ENCODE measurements around the gene COL4A1.
"Not testable (repeated sequence)": the region's sequence is repeated elsewhere in the genome, so short reads cannot be mapped to it uniquely, and the experiment has no call there.

Gene COL4A1

DNA sequence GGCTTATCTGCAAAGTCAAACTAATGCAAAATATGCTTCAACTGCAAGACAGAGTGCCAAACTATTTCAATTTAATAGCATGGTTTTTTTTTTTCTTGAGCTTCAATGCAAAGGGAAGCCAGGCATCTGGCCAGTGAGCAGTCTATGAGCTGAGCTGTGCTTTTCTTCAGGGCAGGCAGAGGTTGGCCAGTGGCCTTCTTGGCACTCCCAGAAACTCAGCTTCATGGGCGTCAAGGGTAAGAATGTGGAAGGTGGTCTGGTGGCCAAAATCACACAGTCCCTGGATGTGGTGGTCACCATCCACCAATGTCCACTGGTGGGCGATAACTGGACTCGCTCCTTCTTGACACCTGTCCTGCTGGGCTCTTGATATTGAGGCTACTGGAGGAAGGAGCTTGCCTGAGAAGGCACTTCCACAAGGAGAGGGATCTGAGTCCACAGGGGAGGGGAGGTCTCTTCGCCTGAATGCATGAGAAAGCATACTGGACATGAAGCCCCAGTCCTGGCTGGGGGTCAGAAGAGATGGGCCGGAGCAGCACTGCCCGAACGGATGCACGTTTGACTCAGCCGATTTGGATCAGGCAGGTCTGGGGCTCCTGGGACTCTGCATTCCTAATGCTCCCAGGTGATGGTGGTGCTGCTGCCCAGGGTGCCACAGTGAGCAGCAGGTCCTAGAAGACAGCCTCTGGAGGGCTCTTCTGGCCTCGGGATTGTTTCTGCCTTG lies 17.2 kb upstream of the COL4A1 start:
- DNase-seq, result no peak

DNA sequence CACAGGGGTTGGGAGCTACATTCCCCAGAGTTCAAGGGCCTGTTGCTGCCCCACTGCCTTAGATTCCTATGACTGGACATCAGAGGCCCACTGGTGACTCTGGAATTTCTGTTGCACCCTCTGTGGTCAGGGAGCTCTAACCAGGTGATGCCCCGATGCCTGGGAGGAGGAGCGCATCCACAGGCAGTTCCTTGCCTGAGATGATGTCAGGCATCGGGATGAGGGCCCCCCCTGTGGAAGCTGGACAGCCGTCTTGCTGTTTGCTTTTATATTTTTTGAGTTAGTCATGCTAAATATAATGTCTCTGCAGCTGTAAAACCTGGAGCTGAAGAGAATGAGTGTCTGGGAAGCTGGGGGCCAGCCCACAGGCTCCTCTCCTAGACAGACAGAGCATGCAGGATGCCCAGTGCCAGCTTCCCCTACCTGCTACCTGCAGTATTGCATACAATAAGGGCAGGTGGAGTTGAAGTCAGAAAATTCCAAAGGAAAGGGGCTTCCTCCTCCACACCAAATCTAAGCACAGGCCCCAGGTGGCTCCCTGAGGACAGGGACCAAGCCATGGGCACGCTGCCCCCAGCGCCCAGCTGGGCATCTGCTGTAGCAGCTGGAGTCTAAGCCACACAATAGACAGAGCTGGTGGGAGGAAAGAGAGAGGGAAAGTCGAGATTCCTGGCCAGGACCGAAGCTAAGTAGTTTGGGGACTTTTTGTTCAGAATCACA lies 16.4 kb upstream of the COL4A1 start:
- no peak for DNase-seq

DNA sequence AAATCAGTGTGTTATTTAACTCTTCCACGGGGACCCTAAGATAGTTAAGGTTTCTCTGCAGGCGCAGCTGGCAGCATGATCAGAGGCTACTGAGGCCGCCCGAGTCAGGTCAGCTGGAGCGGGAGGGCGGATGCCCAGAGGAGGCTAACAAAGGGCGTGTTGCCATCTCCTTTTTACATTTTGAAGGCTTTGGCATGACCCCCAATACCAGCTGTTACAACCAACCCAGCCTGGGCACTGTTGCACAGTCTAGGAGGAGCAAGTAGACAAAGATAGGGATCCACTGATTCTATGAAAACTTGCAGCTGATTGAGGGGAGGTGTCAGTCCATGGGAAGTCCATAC lies 15.8 kb upstream of the COL4A1 start:
- DNase-seq, result no peak

DNA sequence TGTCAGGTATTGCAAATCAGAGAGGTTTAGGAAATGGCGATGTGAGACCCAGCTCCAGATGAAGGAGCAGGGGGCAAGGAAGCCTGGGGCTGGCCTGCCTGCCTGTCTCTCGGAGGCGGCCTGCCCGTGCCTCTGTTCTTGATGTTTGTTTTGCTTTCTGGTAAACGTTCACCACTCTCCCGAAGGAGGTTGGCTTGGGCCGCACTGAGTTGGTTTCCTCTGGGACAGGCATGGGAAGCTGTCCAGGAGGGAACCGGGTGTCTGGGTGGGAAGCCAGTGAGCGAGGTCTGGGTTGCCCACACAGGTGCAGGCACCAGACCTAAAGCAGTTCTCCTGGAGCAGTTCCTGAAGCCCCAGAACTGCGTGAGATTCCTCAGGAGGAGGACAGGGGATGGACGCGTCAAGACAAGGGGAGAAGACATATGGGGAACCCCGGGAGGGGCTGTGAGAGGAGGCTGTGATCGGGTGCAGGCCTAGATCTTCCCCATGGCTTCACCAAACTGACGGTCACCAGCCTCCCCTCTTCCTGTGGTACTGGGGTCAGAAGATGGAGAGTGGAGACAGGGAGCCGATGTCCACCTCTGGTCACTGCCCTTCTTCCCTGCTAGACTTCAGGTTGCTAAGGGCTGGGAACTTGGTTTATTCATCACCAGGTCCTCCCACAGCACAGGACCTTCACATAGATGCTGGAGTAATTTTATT lies 15.3 kb upstream of the COL4A1 start:
- DNase-seq, result no peak

DNA sequence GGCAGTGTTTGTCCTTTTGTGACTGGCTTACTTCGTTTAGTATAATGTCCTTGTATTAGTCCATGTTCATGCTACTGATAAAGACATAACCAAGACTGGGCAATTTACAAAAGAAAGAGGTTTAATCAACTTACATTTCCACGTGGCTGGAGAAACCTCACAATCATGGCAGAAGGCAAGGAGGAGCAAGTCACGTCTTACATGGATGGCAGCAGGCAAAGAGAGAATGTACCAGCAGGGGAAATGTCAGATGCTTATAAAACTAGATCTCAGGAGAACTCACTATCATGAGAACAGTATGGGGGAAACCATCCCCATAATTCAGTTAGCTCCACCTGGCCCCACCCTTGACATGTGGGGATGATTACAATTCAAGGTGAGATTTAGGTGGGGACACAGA lies 14.6 kb upstream of the COL4A1 start:
- DNase-seq, result not testable (repeated sequence)

DNA sequence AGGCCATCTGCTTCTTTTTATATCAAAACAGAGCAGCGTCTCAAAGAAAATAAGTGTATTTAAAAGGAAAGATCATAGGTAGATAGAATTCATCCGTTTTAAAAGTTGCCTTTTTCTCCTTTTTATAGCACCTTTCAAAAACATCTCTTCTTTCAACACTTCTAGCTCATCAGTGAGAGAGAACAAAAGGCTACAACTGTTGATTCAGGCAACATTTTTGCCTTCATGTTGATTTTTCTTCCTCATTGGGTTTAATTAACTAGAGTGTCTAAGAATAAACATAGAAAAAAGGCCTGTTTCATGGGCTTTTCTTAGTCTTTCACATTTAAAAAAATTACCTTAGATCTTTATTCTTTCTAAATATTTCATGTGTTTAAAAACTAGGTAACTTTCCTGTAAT lies 13.7 kb upstream of the COL4A1 start:
- no peak for DNase-seq

DNA sequence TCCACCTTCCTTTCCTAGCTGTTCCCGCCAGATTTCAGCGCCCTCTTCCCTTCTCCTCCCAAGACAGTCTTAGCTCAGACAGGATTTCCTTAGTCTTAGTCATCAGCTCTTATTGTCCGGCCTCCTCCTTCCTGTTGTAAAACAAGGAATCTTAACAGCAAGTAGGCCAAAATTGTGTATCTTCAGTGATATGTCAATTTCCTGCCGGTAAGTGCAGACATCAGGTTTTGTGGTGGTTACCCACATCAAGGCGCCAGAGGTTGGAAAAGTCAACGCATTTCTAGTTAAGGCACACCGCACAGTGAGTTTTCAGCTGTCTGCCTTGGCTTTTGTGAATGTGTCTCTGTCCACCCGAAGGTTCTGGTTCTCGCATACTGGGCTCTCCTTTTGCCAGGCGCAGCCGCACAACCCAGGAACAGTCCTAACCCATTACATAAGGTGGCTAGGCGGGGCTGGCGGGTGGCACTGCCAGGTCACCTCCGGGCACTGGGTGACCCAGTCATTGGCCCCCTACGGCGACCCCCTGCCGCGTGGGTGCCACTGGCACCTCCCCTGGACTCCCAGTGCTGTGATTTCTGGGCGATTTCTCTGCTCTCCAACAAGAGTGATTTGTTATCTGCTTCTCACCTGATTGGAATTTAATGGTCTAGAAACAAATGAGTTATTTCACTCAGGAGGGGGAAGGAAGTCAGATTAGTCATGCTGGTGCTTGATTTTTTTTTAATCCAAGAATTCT lies 13.0 kb upstream of the COL4A1 start:
- no peak for DNase-seq

DNA sequence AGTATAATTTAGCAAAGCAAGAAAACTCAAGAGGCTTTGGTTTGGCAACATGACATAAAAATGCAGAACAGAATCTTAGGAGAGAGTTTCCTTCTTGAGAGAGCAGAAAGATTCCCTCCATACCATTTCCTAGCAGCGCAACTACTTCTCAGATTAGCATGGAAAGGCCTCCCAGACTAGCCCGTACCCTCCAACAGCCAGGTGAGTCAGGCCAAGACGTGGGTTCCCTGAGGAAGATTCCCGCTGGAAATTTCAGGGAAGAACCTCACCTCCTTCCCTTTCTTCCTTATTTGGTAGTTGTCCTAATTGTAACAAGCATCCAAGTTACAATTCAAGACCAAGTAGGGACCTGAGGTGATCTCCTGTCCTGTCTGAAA lies 12.4 kb upstream of the COL4A1 start:
- no peak for DNase-seq

DNA sequence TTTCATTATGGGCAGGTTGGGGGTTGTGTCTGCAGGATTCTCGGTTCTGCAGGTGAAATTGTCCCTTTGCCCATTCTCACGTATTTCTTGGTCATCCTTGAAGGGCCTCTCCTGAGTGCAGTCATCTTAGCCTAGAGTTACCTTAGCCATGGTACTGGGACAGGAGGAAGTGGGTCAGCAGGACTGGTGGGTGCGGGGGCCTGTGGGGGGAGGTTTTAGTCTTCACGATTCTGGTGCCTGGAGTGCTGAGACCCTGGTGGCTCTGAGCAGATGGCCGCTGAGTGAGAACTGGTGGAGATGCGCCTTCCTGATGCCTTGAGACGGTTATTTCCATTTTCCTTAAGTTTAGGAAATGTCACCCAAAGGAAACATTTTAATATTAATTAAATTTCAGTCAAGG lies 12.0 kb upstream of the COL4A1 start:
- no peak for DNase-seq

DNA sequence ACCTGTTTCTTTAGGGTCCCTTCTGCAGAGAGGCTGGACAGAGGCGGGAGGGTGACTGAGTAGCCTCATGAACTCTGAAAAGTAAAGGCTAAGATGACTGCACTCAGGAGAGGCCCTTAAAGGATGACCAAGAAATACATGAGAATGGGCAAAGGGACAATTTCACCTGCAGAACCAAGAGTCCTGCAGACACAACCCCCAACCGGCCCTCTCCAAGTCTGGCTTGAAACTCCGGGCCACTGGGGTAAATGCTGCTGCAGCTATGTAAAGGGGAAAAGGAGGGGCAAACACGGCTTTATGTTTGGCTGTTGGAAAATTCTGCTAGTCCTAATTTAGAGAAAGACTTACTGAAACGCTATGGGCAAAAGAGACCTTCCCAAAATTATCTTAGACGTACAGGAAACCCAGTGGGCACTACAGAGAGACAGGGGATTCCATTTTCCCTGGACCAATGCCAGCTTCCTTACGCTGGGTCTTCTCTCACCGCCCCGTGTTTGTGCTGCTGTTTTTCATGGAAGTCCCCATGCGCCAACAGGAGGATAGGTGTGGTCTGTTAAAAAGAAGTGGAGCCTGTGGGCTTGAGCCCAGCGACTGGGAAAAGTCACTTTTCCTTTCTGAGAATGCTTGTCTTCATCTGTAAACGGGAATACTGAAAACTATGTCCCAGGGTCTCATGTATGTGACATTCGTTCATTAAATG lies 10.7 kb upstream of the COL4A1 start:
- no peak for DNase-seq

DNA sequence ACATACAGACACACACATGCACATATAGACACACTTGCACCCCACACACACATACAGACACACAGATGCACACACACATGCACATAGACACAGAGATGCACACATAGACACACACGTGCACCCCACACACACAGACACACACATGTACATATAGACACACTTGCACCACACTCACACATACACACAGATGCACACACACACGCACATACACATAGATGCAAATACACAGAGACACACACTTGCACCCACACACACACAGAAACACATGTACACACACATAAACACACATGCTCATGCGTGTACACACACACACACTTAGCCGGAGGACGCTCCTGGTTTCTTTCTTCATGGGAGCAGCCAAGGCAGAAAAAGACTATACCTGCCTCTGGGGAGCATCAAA lies 10.1 kb upstream of the COL4A1 start:
- no peak for DNase-seq

DNA sequence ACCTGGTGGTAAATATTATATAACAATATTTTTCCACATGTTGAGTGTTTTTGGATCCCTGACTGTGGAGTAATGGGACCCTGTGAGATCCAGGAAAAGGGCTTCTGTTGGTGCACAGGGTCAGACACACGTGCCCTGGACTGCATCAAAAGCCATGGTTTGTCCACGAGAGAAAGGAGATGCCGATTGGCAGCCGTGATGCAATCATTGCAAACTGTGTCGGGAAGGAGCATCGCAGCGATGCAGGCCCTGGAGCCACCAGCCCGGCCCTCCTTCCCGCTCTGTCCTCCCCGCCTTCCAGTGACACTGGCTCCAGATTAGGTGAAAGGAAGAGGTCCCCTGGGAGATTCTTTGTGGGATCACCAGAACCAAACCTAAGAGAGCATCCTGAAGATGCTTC lies 9.2 kb upstream of the COL4A1 start:
- no peak for DNase-seq

DNA sequence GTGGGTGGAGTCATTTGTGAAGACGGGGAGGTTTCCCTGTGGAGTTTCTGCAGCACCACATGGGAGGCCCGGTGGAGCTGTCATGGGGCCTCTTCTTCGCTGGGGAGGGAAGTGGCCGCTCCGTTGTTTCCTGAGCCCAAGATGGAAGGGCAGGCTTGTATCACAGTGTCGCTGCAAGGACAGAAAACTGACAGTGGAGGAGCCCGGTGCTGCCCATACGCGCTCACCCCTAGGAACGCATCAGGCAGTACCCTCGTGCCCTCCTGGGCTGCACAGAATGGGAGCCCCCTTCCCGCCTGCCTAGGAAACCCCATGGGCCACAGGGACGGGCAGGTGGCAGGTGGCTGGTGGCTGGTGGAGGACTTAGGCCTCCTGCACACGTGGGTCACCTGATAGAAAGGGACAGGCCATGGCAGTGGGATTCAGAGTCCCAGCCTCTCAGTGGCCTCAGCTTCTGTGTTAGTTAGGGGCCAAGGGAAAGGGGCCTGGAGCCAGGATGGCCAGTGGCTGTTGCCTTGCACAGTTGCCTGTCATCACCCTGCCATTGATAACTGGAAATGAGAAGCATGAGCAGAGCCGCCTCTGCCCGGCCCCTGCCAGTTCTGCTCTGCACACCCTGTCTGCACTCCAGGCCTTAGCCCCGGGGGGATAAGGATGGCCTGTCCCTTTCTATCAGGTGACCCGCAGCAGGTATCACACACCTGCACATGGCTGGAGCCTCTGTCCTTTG lies 7.7 kb upstream of the COL4A1 start:
- DNase-seq, result no peak

DNA sequence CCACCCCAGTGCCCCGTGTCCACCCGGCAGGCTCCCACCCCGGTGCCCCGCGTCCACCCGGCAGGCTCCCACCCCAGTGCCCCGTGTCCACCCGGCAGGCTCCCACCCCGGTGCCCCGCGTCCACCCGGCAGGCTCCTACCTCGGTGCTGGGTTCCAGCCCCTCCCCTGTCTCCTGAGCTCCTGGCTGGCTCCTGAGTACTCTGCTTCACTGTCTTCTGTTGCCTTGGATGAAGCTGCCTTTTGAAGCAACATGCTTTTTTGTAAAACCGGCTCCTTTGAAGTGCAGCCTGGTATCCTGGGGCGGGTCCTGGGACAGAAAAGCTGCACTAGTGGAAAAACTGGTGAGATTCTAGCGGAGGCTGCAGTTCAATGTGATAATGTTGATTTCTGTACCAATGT lies 6.8 kb upstream of the COL4A1 start:
- not testable (repeated sequence) for DNase-seq

DNA sequence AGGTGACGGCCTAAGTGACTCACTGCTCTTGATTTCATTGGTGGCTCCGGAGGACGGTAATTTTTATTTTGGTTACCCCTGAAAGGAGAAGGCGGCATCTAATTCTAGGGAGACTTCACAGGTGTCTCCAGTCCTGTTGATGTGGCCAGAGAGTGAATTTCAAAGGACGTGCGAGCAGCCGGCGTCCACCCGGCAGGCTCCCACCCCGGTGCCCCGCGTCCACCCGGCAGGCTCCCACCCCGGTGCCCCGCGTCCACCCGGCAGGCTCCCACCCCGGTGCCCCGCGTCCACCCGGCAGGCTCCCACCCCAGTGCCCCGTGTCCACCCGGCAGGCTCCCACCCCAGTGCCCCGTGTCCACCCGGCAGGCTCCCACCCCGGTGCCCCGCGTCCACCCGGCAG lies 6.3 kb upstream of the COL4A1 start:
- DNase-seq, result not testable (repeated sequence)

DNA sequence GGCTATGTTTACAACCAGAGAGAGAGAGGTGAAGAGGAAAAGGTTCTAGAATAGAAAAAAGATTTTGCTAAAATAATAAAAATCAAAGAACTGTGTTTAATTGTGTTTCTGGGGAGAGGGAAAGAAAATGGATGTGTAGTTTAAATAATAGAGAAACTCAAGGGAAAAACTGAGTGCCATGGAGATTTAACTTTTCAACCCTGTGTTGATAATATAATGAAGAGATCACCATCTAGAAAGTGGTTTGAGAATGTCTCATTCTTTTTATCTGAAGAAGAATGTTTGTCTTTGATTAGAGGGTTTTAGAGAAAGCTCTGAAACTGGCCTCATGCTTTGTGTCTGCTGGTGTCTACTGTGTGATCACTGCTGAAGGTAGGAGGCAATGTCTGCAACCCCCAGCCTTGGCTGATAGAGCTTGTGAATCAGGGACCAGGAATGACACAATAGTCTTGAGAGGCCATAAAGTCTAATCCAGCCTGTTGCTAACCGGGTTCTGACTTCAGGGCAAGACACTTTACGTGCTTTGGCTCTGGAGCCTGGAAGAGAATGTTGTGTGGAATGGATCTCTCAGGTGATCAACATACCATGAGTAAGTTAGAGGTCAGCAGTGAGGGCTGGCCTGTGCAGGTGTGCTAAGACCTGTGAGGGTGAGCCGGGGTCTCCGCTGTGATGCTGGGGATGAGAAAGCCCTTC lies 5.5 kb upstream of the COL4A1 start:
- no peak for DNase-seq

DNA sequence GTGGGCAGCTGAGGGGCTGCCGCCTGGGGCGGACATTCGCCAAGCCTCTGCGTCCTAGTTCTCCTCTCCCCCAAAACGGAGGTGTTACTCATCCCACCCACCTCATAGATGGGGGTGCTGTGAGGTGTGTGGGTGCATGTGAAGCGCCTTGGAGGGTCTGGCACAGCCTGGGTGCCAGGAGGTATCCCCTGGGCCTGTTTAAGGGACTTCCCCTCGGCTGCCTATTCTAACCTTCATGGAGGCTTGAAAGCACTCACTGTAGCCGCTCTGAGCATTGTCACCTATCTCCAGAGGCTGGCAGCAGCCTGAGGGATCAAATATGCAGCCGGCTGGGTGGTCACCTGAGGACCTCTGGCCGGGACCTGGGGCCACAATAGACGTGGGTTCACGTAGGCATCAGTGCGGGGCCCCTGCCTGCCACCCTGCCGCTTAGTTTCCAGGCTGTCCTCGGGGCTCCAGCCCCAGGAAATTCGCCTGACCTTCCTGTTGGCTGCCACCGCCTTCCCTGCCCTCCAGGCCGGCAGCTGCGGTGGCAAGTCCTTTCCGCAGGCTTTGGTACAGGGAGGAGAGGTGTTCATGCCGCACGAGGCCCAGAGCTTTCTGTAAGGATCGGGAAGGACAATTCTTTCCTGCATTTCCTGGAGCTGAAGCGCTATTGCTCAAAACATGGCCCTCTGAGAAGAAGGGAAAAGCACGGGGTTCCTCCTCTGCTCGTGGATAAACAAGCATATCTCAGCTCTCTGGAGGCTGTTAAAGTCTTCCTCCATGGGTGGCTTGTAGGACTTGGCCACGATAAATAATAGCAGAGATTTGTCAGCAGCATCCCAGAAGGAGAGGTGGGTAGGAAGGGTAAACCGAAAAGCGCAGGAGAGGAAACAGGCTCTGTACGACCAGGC lies 4.7 kb upstream of the COL4A1 start:
- DNase-seq, result no peak

DNA sequence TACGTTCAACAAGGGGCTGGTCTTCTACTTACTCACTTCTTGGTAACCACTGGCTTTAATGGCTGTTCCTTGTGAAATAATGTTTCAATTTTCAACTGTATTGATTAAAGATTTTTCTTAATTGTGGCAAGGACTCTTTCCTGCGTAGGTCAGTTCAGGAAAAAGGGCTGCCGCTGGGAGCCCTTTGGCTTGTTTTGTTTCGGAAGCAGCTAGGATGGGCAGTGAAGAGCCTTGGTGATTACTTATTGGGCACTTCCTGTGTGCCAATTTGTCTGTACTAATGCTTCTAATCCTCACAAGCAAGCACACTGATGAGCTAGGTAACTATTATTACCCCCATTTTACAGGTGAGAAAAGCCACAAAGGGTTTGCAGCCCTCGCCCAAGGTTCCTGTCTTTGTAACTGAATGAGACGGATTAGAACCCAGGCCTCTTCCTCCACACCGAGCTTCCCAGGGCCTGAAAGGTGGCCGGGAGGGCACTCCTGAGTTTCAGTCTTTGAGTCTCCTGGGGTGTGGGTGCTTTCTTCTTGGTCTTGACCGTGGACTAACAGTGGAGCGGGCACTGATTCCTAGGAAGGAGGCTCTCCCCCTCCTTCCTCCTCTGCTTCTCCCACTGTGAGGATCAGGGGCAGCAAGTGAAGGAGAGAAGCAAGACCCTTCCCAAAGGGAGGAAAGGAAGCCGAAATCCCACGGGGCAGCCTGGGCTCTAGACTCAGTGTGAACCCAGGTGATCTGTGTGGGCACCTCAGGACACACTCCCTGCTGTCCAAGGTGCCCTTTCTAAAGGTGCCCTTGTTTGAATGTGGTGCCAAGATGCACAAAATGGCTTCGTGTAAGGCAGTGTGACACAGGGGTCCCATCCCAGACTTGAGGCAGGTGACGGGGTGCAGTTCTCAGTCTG lies 3.8 kb upstream of the COL4A1 start:
- no peak for DNase-seq
